PC-9 (cell line): ENCODE data around the gene LIN54. TPM values are rescaled to one million over a fixed set of nuclear protein-coding genes. Genes with fewer than 3 reads are reported as not detected.

ENCODE experiments used
- BruUV-seq: library from RNA; stranded (reverse); fragments of 400-500 nt; replicated peaks from 2 replicates; lab custom pipeline; 2021; lab: Mats Ljungman, UMichigan
- CTCF ChIA-PET: fragments of 300-600 bp; sonication (Branson Sonifier 250); formaldehyde crosslinking; loops from one replicate; lab custom pipeline; 2022; ENCODE audit warnings: antibody characterized with exemption; lab: Charles Lee
- POLR2A ChIA-PET: fragments of 300-600 bp; sonication (Branson Sonifier 250); formaldehyde crosslinking; loops from one replicate; lab custom pipeline; 2022; ENCODE audit warnings: antibody characterized with exemption; ENCODE audit not compliant: unreplicated experiment; lab: Charles Lee
- DNase-seq, 2 experiments: peaks; one replicate each; pipeline versions ENCODE4 v3.0.0 to v3.0.0-alpha.2; 2015 to 2022; ENCODE audit warnings: mixed read lengths in 1 of 2
- H2AFZ ChIP-seq: fragments of 200-600 bp; sonication (generic); 2 replicates; pipeline ENCODE4 v1.8.1; 2017; ENCODE audit warnings: antibody characterized with exemption
- H3F3A ChIP-seq: fragments of 200-600 bp; sonication (generic); 2 replicates; pipeline ENCODE4 v1.8.1; 2017; ENCODE audit warnings: antibody characterized with exemption, mild to moderate bottlenecking, low read depth; ENCODE audit not compliant: insufficient read depth
- H3K27ac ChIP-seq: fragments of 200-600 bp; sonication (generic); 2 replicates; pipeline ENCODE4 v1.6.1; 2016; ENCODE audit warnings: mixed run types
- H3K27me3 ChIP-seq: fragments of 200-600 bp; sonication (generic); 2 replicates; pipeline ENCODE4 v1.6.1; 2016; ENCODE audit warnings: low read depth, mixed run types; ENCODE audit not compliant: insufficient read depth
- H3K36me3 ChIP-seq: fragments of 200-600 bp; sonication (generic); 2 replicates; pipeline ENCODE4 v1.6.1; 2016; ENCODE audit warnings: low read depth, mixed run types
- H3K4me1 ChIP-seq: fragments of 200-600 bp; sonication (generic); replicated peaks from 2 replicates; pipeline ENCODE4 v1.6.1; 2016; ENCODE audit warnings: mixed run types; ENCODE audit not compliant: insufficient read depth
- H3K4me2 ChIP-seq: fragments of 200-600 bp; sonication (generic); 2 replicates; pipeline ENCODE4 v1.6.1; 2017; ENCODE audit warnings: mixed run types
- H3K4me3 ChIP-seq: fragments of 200-600 bp; sonication (generic); 2 replicates; pipeline ENCODE4 v1.6.1; 2016; ENCODE audit warnings: mixed run types
- H3K79me2 ChIP-seq: fragments of 200-600 bp; sonication (generic); 2 replicates; pipeline ENCODE4 v1.6.1; 2017; ENCODE audit warnings: low read depth, mixed run types
- H3K9me2 ChIP-seq: fragments of 200-600 bp; sonication (generic); 2 replicates; pipeline ENCODE4 v1.8.1; 2017; ENCODE audit warnings: mild to moderate bottlenecking; ENCODE audit not compliant: insufficient read depth
- H3K9me3 ChIP-seq: fragments of 200-600 bp; sonication (generic); 2 replicates; pipeline ENCODE4 v1.8.1; 2016; ENCODE audit warnings: low read depth; ENCODE audit not compliant: insufficient read depth
- H4K20me1 ChIP-seq: fragments of 200-600 bp; sonication (generic); 2 replicates; pipeline ENCODE4 v1.8.1; 2017; ENCODE audit not compliant: insufficient read depth
- CTCF ChIP-seq: fragments of 200-600 bp; sonication (generic); conservative IDR thresholded peaks from 2 replicates; pipeline ENCODE4 v1.6.1; 2017; ENCODE audit warnings: mixed run types, antibody characterized with exemption, mild to moderate bottlenecking, moderate library complexity
- EZH2 ChIP-seq: fragments of 200-600 bp; sonication (generic); IDR thresholded peaks from 2 replicates; pipeline ENCODE4 v1.8.0; 2017; ENCODE audit warnings: antibody characterized with exemption, low read depth
- intact Hi-C: fragments of 100-400 bp; cut with micrococcal nuclease; formaldehyde crosslinking; loops from one replicate; pipeline ENCODE4 v1.10.0; 2022; ENCODE audit not compliant: unreplicated experiment
- total RNA-seq: library from RNA; stranded (reverse); gene quantifications from 2 replicates; pipeline ENCODE4 v1.2.3, GENCODE V29; 2021

LIN54 gene
- total RNA-seq, 1 experiment from 2014 or later: 13.1 TPM

GRCh38 chr4:82998898-82999297 lies 11.7 kb downstream of the LIN54 start:
- CTCF ChIA-PET: no interaction called here
- BruUV-seq: no TSS peak

GRCh38 chr4:82994834-82995233 lies 15.8 kb downstream of the LIN54 start:
- ChIA-PET POLR2A (no interaction called here), CTCF (no interaction called here)
- H4K20me1 ChIP-seq: no peaks in the 10 kb centered on the region; the same call in 1 of the 2 replicates
- no peaks in the 10 kb centered on the region for H3K36me3 ChIP-seq
- no peak for TF ChIP-seq EZH2
- TF ChIP-seq CTCF: no peak
- H3K9me3 ChIP-seq: no peaks in the 10 kb centered on the region
- H3K79me2 ChIP-seq: 0 out of 2 replicates have a peak, but pooled peaks cover 10% of the 10 kb centered on the region
- H3K27me3 ChIP-seq: no peaks in the 10 kb centered on the region
- H3K9me2 ChIP-seq: no peaks in the 10 kb centered on the region
- DNase-seq: no peak
- no peak overlapping the region for H2AFZ ChIP-seq
- no peaks in the 10 kb centered on the region for H3F3A ChIP-seq
- no peak overlapping the region for H3K27ac ChIP-seq
- H3K4me1 ChIP-seq: no peaks in the 10 kb centered on the region
- H3K4me3 ChIP-seq: no peak overlapping the region
- no peak overlapping the region for H3K4me2 ChIP-seq
- intact Hi-C loops: no loop called here
- no TSS peak for BruUV-seq

More at GRCh38 chr4:82998898-82999297, 11.7 kb downstream of the LIN54 start:
- no peak for TF ChIP-seq CTCF
- no peak for TF ChIP-seq EZH2
- Histone ChIP-seq H3K36me3 (no peaks in the 10 kb centered on the region), H3K27me3 (no peaks in the 10 kb centered on the region), H3K79me2 (peaks cover 14% of the 10 kb centered on the region), H3K4me1 (no peaks in the 10 kb centered on the region), H3K9me2 (no peaks in the 10 kb centered on the region), H3K4me2 (no peak overlapping the region), H3K9me3 (no peaks in the 10 kb centered on the region), H3K27ac (no peak overlapping the region), H4K20me1 (no peaks in the 10 kb centered on the region; the same call in 1 of the 2 replicates), H3K4me3 (no peak overlapping the region), H2AFZ (no peak overlapping the region), H3F3A (no peaks in the 10 kb centered on the region)
- intact Hi-C loops: no loop called here
- DNase-seq: no peak
- POLR2A ChIA-PET: no interaction called here

- H3K4me3 ChIP-seq: no peak overlapping the region
- H3K27me3 ChIP-seq: no peaks in the 10 kb centered on the region
- H3K9me3 ChIP-seq: no peaks in the 10 kb centered on the region
- no peak for DNase-seq
- H3K27ac ChIP-seq: no peak overlapping the region
- no peak overlapping the region for H3K4me2 ChIP-seq
- H3K79me2 ChIP-seq: peaks cover 16% of the 10 kb centered on the region
- H2AFZ ChIP-seq: no peak overlapping the region
- no peaks in the 10 kb centered on the region for H4K20me1 ChIP-seq
- H3K36me3 ChIP-seq: no peaks in the 10 kb centered on the region
- intact Hi-C loops: no loop called here
- H3K9me2 ChIP-seq: no peaks in the 10 kb centered on the region
- BruUV-seq: no TSS peak
- no peak for TF ChIP-seq EZH2
- TF ChIP-seq CTCF: no peak
- no peaks in the 10 kb centered on the region for H3F3A ChIP-seq
- ChIA-PET POLR2A (no interaction called here), CTCF (no interaction called here)
- H3K4me1 ChIP-seq: no peaks in the 10 kb centered on the region
Measured at GRCh38 chr4:82989575-82990429, 20.8 kb downstream of the LIN54 start.
